CD14-positive monocyte (primary cell): ENCODE results near the gene MAT2A. TPM values are rescaled to one million over a fixed set of nuclear protein-coding genes. Genes with fewer than 3 reads are reported as not detected.
A peak's percentile ranks its signal among the peaks of the same experiment; 100 is the strongest.

Experiments
- DNase-seq, 3 donors: peaks; one replicate each; pipeline ENCODE4 v3.0.0-alpha.2; 2011 to 2022
- H2AFZ ChIP-seq: 2 replicates; pipeline ENCODE4 v1.6.0; 2012; ENCODE audit warnings: mild to moderate bottlenecking, low read depth, low read length, inconsistent platforms; ENCODE audit not compliant: insufficient read depth, poor library complexity, severe bottlenecking
- H3K27ac ChIP-seq, 2 donors: 1 replicate in 1 of 2; 2 replicates in 1 of 2; pipeline ENCODE4 v1.5.1; 2012 to 2013; ENCODE audit warnings: low read length in 2 of 2, control low read depth in 1 of 2, inconsistent platforms in 1 of 2, low read depth in 1 of 2, mild to moderate bottlenecking in 1 of 2
- H3K27me3 ChIP-seq, 2 donors: one replicate each; pipeline versions ENCODE4 v1.6.0 to v1.6.1; 2011 to 2013; ENCODE audit warnings: low read length in 2 of 2; ENCODE audit not compliant: control insufficient read depth in 2 of 2, insufficient read depth in 2 of 2
- H3K36me3 ChIP-seq, 2 donors: replicated peaks in 1 of 2; 1 replicate in 1 of 2; 2 replicates in 1 of 2; pipeline versions ENCODE4 v1.5.1 to v1.6.1; 2012 to 2013; ENCODE audit warnings: low read length in 2 of 2, control low read depth in 1 of 2, inconsistent platforms in 1 of 2, mild to moderate bottlenecking in 1 of 2; ENCODE audit not compliant: insufficient read depth in 2 of 2, control insufficient read depth in 1 of 2
- H3K4me1 ChIP-seq, 2 donors: 1 replicate in 1 of 2; 2 replicates in 1 of 2; pipeline versions ENCODE4 v1.5.1 to v1.6.1; 2012 to 2013; ENCODE audit warnings: low read length in 2 of 2, control low read depth in 1 of 2, inconsistent platforms in 1 of 2, mild to moderate bottlenecking in 1 of 2, moderate library complexity in 1 of 2; ENCODE audit not compliant: insufficient read depth in 2 of 2, control insufficient read depth in 1 of 2
- H3K4me2 ChIP-seq: replicated peaks from 2 replicates; pipeline ENCODE3; 2012; ENCODE audit warnings: low read length, moderate library complexity, mild to moderate bottlenecking; ENCODE audit not compliant: poor library complexity, severe bottlenecking; ENCODE audit errors: extremely low read depth
- H3K4me3 ChIP-seq, 3 experiments: fragments of 200-600 bp in 1 of 3; sonication (generic) in 1 of 3; replicated peaks in 1 of 3; 1 replicate in 2 of 3; 2 replicates in 1 of 3; pipeline ENCODE4 v1.5.1; 2011 to 2013; ENCODE audit warnings: low read length in 3 of 3, mild to moderate bottlenecking in 3 of 3, control low read depth in 2 of 3, low read depth in 2 of 3, inconsistent platforms in 1 of 3, moderate library complexity in 1 of 3
- H3K79me2 ChIP-seq: 2 replicates; pipeline ENCODE4 v1.6.0; 2012; ENCODE audit warnings: mild to moderate bottlenecking, control low read depth, inconsistent platforms, low read length, moderate library complexity; ENCODE audit not compliant: insufficient read depth
- H3K9ac ChIP-seq: 2 replicates; pipeline ENCODE4 v1.6.0; 2017; ENCODE audit warnings: low read length, mild to moderate bottlenecking; ENCODE audit not compliant: insufficient read depth, poor library complexity, severe bottlenecking
- H3K9me3 ChIP-seq, 2 donors: replicated peaks in 1 of 2; 1 replicate in 1 of 2; 2 replicates in 1 of 2; pipeline versions ENCODE4 v1.5.1 to v1.6.1; 2012 to 2013; ENCODE audit warnings: low read length in 2 of 2, control low read depth in 1 of 2; ENCODE audit not compliant: control insufficient read depth in 1 of 2, insufficient read depth in 1 of 2
- H4K20me1 ChIP-seq: 2 replicates; pipeline ENCODE4 v1.6.0; 2012; ENCODE audit warnings: mild to moderate bottlenecking, low read length, control low read depth, moderate library complexity; ENCODE audit not compliant: insufficient read depth
- H3K27ac Mint-ChIP-seq, 7 donors: one replicate each; pipeline ENCODE4 v1.8.0; 2020; ENCODE audit warnings: mild to moderate bottlenecking in 7 of 7, mixed read lengths in 7 of 7, moderate library complexity in 6 of 7, inconsistent platforms in 2 of 7
- H3K27me3 Mint-ChIP-seq, 3 donors: one replicate each; pipeline ENCODE4 v1.8.0; 2021 to 2022; ENCODE audit warnings: low read depth in 3 of 3, mild to moderate bottlenecking in 3 of 3, mixed read lengths in 3 of 3, moderate library complexity in 3 of 3, inconsistent platforms in 1 of 3
- H3K36me3 Mint-ChIP-seq, 2 donors: one replicate each; pipeline ENCODE4 v1.8.0; 2020; ENCODE audit warnings: mixed read lengths in 2 of 2, inconsistent platforms in 1 of 2, mild to moderate bottlenecking in 1 of 2
- H3K4me1 Mint-ChIP-seq: one replicate; pipeline ENCODE4 v1.8.0; 2020; ENCODE audit warnings: mild to moderate bottlenecking, mixed read lengths
- H3K4me3 Mint-ChIP-seq, 2 donors: one replicate each; pipeline ENCODE4 v1.8.0; 2020; ENCODE audit warnings: mild to moderate bottlenecking in 2 of 2, mixed read lengths in 2 of 2, moderate library complexity in 1 of 2
- H3K9me3 Mint-ChIP-seq, 7 donors: one replicate each; pipeline ENCODE4 v1.8.0; 2020 to 2022; ENCODE audit warnings: mixed read lengths in 7 of 7, mild to moderate bottlenecking in 6 of 7, moderate library complexity in 6 of 7, inconsistent platforms in 2 of 7
- WGBS: methylation state at CpG from one replicate; pipeline ENCODE4 v1.1.5; 2013; ENCODE audit warnings: missing lambda C conversion rate; ENCODE audit not compliant: insufficient coverage; 5-methylcytosine and 5-hydroxymethylcytosine counted together
- intact Hi-C, 2 donors: fragments of 100-400 bp; cut with micrococcal nuclease; formaldehyde crosslinking; loops; one replicate each; pipeline versions ENCODE4 v1.15.0 to v1.15.1; 2023
- polyA plus RNA-seq, 3 donors: library from polyadenylated mRNA; depleted of rRNA in 1 of 3; unstranded in 2 of 3; stranded (reverse) in 1 of 3; fragments of 300-500 nt in 2 of 3; fragments of >200 nt in 1 of 3; fragmentation: Illumina TruSeq in 2 of 3; gene quantifications; 1 replicate in 2 of 3; 2 replicates in 1 of 3; pipeline ENCODE4 v1.2.3, GENCODE V29; 2012 to 2021
- TF ChIP-seq, protein P1 (sequence below): fragments of 200-600 bp; IDR thresholded peaks from one replicate; pipeline ENCODE4 v1.8.0; 2022; ENCODE audit warnings: antibody characterized with exemption, mild to moderate bottlenecking

Gene MAT2A
- polyA plus RNA-seq, 3 donors = 97.0 to 454 (median 117) TPM

DNA sequence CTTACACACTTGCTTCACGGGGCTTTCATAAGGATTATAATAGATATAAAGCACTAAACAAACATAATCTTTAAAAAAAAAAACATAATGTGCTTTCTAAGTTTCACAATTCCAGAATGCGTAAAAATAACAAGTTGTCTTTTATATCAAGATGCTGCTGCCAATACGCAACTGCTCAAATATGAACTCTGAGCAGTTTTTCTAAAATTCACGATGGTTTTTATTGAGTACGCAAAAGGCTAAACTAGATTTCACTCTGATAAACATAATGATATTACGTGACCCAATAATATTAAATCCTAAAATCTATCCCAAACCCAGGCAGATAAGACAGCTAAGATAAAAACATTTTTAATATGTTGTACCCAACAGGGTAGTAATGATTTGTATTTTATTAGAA is 24.6 kb upstream of the MAT2A start:
- H3K27ac Mint-ChIP-seq = no peak overlapping the region
- WGBS = 100% methylated on average over 1 of the region's 6 CpGs

DNA sequence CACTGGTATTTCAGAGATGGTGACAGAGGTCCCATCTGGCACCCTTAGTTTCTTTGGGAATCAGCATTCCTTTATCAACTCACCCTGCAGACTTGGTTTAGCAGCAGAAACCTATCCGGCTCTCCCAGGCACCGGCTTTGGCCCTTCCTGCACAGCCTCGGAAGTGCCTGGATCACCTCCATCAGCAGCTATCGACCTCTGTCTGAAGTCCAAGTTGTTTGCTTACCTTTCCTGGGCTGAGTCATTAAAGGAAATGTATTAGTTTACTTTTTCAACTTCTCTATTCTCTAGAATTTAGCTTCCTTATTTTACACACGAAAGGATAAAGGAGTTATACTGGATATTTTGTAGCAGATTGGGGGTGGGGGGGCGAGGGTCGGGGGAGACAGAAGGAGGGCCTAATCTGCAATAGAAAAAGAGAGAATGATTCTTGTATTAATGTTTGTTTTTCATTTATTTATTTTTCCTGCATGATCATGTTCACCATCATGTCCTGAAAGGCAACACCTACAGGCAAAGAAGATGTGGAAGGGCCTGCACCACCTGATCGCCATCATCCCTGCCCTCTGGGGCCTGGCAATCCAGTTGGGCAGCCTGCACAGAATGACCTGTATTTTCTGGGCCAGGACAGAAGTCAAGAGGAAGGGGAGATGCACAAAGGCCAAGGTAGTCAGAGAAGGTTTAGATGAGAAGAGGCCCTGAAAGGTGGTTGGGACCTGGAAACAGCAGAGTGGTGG is 22.1 kb upstream of the MAT2A start:
- Mint-ChIP-seq H3K36me3 (no peaks in the 10 kb centered on the region), H3K27ac (peak overlapping the region in 6 of 7 donors; percentile 60 to 81 (median 74)), H3K4me3 (peak overlapping the region; percentile 51 to 71), H3K27me3 (peaks cover 0 to 2% (median 0%) of the 10 kb centered on the region in 3 donors), H3K4me1 (peaks cover 14% of the 10 kb centered on the region), H3K9me3 (peaks cover 0 to 2% (median 0%) of the 10 kb centered on the region in 7 donors)
- peak overlapping the region; percentile 51 for H3K4me2 ChIP-seq
- no peak overlapping the region for H3K4me3 ChIP-seq
- TF ChIP-seq, protein P1, sequence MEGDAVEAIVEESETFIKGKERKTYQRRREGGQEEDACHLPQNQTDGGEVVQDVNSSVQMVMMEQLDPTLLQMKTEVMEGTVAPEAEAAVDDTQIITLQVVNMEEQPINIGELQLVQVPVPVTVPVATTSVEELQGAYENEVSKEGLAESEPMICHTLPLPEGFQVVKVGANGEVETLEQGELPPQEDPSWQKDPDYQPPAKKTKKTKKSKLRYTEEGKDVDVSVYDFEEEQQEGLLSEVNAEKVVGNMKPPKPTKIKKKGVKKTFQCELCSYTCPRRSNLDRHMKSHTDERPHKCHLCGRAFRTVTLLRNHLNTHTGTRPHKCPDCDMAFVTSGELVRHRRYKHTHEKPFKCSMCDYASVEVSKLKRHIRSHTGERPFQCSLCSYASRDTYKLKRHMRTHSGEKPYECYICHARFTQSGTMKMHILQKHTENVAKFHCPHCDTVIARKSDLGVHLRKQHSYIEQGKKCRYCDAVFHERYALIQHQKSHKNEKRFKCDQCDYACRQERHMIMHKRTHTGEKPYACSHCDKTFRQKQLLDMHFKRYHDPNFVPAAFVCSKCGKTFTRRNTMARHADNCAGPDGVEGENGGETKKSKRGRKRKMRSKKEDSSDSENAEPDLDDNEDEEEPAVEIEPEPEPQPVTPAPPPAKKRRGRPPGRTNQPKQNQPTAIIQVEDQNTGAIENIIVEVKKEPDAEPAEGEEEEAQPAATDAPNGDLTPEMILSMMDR = no peak
- no peaks in the 10 kb centered on the region for H3K36me3 ChIP-seq
- 100% methylated on average over 1 of the region's 8 CpGs for WGBS
- peaks cover 14 to 19% of the 10 kb centered on the region in 2 donors for H3K4me1 ChIP-seq
- intact Hi-C loops = no loop called here
- H3K79me2 ChIP-seq = no peaks in the 10 kb centered on the region
- peak overlapping the region; percentile 12 to 54 for H3K27ac ChIP-seq
- no peaks in the 10 kb centered on the region for H4K20me1 ChIP-seq
- peak; percentile 30 to 61 (median 60) for DNase-seq
- no peaks in the 10 kb centered on the region for H3K27me3 ChIP-seq
- no peaks in the 10 kb centered on the region for H3K9me3 ChIP-seq
- H2AFZ ChIP-seq = no peak overlapping the region
- no peak overlapping the region for H3K9ac ChIP-seq

More for the DNA sequence above, 24.6 kb upstream of the MAT2A start:
- Histone ChIP-seq H4K20me1 (no peaks in the 10 kb centered on the region), H3K4me1 (peaks cover 23 to 32% of the 10 kb centered on the region in 2 donors), H3K79me2 (no peaks in the 10 kb centered on the region), H3K4me3 (no peak overlapping the region), H3K9me3 (no peaks in the 10 kb centered on the region), H3K36me3 (no peaks in the 10 kb centered on the region), H2AFZ (no peak overlapping the region), H3K27ac (no peak overlapping the region), H3K27me3 (no peaks in the 10 kb centered on the region), H3K9ac (no peak overlapping the region), H3K4me2 (no peak overlapping the region)
- Mint-ChIP-seq H3K4me1 (peaks cover 30% of the 10 kb centered on the region), H3K36me3 (no peaks in the 10 kb centered on the region), H3K27me3 (peaks cover 0 to 1% (median 0%) of the 10 kb centered on the region in 3 donors), H3K9me3 (peaks cover 0 to 2% (median 0%) of the 10 kb centered on the region in 7 donors), H3K4me3 (no peak overlapping the region)
- no peak for DNase-seq
- intact Hi-C loops = no loop called here
- TF ChIP-seq, protein P1 = no peak
